NCI-H345 treated with DMSO at 0.1 percent for 48 hours (cell line): ENCODE results near the gene NT5E.
"Not testable (repeated sequence)": the region's sequence is repeated elsewhere in the genome, so short reads cannot be mapped to it uniquely, and the experiment has no call there.

ENCODE experiments used
- DNase-seq: peaks from one replicate; lab custom pipeline; 2025; ENCODE audit not compliant: unreplicated experiment; lab: John Stamatoyannopoulos, UW

Gene NT5E

DNA sequence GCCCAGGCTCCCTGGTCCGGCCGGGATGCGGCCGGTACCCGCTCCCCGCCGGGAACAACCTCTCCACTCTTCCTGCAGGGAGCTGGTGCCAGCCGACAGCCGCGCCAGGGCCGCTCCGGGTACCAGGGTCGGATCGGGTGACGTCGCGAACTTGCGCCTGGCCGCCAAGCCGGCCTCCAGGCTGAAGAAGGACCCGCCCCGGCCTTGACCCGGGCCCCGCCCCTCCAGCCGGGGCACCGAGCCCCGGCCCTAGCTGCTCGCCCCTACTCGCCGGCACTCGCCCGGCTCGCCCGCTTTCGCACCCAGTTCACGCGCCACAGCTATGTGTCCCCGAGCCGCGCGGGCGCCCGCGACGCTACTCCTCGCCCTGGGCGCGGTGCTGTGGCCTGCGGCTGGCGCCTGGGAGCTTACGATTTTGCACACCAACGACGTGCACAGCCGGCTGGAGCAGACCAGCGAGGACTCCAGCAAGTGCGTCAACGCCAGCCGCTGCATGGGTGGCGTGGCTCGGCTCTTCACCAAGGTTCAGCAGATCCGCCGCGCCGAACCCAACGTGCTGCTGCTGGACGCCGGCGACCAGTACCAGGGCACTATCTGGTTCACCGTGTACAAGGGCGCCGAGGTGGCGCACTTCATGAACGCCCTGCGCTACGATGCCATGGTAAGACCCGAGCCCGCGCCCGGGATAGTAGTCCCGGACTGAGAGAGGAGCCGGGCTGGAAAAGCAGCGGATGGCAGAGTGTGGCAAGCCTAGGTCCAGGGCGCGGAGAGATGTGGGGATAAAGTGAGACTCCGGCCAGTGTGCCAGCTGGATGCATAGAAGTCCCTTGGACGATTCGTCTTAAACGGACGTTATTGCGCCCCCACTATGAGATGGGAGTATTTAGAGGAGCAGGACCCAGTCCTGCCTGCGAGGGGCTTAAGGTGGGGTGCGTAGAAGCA lies at the start of gene NT5E:
NT5E (plus strand) TSS at position 266 of the 942 bp plus-strand sequence; CDS start at position 323, 57 bp downstream.
- DNase-seq = no peak

DNA sequence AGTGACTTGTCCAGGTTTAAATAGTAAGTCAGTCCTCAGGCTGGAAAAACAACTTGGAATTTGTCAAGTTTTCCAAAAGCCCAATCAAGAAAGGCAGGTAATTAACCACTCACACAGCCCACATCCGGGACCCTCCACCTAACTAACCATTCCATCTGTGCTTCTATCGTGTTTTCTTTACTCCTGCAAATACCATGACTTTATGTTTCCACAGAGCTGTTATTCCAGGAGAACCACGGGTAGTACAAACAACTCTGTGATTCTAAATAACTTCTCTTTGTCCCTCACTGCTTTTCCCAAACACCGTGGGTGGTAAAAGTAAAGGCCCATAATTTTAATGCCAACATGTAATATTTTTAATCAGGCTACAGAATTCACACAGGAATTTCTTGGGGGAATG lies 49.6 kb upstream of the NT5E start:
- DNase-seq = no peak

DNA sequence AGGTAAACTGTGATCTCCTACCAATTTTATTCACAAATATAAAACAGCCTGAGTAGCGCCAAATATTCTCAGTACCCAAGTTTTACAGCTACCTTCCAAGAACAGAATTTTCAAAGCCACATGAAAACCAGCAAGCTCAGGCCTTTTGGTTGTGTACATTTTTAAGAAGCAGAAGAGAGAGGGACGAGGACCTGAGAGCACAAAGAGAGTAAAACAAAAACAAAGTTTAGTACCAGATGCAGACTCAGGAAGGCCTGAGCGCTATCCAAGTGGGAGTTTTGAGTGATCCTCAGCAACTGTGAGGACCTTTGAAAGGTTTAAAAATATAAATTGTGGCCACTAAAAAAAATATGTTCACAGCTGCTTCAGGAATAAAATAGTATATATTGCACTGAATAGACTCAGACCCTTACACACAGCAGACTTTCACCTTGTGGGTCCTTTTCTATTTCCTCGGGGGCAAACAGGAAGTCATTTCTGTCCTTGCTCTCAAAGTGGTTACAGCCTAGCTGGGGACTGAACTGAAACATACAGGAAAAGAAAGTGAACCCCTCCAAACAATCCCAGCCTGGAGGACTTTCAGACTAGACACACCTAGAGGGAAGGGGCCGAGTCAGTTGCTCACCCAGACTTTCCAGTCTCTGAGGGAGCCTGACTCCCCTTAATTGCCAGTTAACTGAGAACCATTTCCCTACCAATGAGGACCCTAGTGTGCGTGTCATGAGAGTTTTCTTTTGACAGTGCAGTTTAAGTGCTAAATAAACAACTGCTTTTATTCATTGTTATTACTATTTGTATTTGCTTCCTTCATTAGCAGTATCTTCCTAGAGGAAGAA lies 48.5 kb upstream of the NT5E start:
- no peak for DNase-seq

DNA sequence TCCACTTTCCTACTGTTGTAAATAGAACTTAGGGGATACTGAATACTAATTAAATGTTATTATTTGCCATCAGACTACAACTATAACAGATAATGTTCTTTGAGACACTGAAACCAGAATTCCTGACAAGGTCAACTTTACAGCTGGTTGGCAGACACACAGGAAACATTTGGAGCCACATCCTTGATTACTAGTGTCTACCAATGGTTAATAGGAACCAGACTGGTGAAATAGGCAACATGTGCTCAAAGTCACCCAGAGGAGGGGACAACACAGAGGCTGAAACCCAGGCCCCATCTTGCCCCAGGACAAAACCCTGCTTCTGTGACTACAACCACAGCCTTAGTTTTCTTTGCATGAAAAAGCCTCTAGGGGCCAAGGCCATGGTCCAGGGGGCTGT lies 47.8 kb upstream of the NT5E start:
- DNase-seq = no peak

DNA sequence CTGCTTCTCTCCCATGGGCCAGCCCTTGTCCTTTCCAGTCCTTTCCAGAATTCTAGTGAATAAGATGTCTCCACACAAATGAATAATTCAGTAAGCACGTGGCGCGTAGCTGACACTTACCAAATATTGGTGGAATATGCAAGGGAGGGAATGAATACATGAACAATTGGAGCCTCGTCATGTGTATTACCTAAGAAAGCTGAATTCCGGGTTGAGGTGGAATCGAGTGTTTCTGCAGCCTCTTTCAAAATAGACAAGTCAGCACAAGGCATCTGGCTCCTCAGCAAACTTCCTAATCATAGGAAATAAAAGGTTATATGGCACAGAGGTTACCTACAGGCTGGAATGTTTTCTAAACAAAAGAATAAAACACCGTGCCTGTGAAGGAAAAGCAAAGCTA lies 47.0 kb upstream of the NT5E start:
- no peak for DNase-seq

DNA sequence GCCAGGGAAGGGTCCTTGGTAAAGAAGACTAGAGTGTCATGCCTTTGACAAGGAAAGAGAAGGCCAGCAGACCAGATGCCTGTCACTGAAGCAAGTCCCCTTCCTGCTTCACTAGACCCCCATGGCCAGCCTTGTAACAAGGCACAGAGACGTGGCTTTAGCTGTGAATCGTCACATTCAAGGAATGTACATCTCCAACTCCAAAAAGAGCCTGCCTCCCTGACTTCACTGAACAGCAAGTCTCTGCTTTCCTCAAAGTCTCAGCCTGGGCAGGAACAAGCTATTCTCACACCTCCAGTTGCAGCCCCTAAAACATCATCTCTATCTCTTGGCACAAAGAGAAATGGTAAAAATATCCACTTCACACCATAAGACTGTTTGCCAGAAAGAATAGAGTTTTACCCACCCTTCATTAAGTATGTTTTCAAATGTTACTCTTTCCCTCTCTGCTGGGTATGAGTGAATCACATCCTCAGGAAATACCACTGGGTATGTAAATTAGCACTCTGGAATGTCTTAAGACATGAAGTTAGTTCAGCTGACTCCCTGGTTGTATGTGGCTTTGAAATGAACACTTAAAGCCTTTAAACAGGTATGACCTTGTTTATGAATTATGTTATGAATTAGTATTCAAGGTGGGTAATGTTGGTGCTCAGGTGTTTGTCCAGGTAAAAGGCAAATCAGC lies 46.4 kb upstream of the NT5E start:
- DNase-seq = no peak

DNA sequence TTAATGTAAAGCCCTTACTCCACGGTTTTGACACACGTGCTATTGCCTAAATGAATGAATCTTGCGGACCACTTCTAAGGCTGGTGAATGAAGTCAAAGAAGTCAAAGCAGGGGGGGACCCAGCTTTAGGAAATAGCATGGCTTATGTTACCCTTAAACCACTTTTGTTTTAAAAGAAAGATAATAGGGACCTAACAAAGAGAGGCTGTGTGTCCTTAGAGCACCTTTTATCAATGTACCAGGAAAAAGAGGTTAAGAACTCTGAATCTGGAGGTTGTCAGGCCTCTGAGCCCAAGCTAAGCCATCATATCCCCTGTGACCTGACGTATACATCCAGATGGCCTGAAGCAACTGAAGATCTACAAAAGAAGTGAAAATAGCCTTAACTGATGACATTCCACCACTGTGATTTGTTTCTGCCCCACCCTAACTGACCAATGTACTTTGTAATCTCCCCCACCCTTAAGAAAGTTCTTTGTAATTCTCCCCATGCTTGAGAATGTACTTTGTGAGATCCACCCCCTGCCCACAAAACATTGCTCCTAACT lies 45.8 kb upstream of the NT5E start:
- not testable (repeated sequence) for DNase-seq

DNA sequence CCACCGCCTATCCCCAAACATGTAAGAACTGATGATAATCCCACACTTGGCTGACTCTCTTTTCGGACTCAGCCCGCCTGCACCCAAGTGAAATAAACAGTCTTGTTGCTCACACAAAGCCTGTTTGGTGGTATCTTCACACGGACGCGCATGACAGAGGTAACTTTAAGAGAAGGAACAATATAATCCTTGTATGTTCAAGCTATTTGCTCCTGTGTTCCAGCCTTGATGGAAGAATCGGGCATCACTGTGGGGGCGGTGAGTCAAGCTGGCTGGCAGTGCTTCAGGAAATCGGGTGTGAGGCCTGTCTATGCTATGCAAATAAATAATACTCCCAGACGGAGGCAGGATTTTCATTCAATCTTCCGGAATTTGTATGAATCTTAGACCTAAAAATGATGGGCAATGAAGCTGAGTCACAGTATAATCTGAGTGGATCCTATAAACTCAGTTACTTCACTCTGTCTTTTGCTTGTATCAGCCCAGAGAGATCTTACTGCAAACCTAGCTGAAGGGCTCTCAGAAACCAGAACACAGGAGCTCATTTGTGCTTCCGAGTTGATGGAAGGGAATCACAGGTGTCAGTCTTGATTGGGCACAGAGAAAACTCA lies 45.2 kb upstream of the NT5E start:
- no peak for DNase-seq

DNA sequence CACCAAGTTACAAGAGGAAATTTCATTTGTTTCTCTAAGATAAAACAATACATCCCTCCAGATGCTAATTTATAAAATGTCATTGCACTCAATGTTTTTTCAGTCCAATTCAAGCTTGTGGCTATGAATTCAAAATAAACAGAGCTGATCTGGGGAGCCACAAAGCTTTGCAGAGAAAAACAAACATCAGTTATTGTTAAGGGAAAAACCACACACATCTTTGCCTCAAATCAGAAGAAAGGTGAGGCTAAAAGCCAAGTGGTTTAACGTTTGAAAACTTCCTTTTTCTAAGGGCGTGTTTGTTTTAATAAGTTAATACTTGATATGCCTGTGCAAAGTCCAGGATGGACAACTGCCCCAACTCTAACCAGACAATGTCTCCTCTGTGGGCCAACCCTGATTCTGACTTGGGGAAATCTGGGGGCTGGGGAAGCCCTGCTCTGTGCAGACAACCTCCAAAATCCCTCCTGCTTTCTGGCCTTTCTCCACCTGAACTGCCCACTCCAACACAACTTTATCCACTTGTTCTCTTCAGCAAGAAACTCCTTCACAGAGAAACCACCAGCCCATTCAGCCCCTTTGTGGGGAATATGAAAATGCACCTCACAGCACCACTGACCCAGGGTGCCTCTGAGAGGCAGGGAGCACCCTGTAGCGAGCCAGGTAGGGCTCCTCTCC lies 44.6 kb upstream of the NT5E start:
- no peak for DNase-seq

DNA sequence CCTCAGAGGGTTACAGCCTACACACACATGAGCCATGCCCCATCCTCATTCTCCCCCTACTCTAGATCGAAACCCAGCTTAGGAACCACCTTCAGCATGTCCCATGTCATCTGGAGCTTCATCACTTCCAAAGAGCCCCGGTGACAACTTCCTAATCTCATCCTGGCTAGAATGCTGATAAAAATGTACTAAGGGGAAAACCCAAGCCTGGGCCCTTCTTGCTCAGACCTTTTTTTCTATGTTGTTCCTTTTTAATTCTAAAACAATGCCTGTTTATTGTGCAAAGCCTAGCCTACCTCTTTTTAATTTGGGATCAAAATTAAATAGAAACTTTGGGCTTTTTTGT lies 44.1 kb upstream of the NT5E start:
- no peak for DNase-seq

DNA sequence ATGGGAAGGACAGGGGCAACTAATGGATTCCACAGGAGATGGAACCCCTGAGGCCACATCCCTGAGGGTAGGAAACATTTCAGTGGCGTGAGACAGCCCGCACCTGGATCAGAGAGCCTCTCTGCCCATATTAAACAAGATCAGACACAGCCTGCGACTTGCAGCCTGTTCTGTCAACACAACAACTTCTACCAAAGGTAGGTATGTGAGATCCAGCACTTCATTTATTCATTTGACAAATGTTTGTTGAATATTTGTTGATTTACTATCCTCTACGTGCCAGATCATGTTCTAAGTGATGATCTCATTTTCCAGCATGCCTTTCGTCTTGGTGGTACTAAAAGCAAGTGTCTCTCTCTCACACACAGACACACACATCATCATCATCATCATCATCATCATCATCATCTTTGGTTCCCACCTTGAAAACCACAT lies 43.2 kb upstream of the NT5E start:
- no peak for DNase-seq

DNA sequence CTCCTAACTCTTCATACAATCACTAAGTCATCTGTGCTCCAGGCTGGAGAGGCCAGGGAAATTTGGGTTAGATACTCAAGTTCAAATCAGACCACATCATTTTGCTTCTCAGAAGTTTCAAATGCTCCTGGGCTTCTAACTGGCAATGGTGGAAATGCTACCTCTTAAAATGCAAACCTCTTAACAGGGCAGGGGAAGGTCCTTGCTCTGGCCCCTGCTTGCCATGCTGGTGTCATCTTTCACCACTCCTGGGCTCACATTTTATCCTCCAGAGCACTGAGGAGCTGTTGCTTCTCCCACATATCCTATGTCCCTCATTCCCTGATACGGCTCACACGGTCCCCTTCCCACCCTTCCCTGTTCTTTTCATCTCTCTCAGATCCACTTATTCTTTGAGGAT lies 41.8 kb upstream of the NT5E start:
- no peak for DNase-seq

DNA sequence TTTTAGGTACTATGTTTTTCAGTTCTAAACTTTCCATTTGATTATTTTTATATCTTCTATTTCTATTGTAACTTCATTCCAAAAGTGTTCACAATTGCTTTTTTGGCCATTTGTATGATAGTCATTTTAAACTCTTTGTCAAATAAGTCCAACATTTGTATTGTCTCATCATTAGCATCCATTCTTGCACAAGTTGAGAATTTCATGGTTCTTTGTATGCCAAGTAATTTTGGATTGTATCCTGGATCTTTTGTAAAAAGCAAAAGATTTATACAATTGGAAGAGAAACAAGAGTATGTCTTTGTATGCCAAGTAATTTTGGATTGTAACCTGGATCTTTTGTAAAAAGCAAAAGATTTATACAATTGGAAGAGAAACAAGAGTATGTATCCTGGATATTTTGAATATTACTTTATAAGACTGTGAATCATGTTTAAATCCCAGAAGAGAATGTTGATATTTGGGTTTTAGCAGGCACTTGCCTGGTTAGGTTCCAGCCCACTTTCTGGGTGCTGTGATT lies 36.9 kb upstream of the NT5E start:
- no peak for DNase-seq

DNA sequence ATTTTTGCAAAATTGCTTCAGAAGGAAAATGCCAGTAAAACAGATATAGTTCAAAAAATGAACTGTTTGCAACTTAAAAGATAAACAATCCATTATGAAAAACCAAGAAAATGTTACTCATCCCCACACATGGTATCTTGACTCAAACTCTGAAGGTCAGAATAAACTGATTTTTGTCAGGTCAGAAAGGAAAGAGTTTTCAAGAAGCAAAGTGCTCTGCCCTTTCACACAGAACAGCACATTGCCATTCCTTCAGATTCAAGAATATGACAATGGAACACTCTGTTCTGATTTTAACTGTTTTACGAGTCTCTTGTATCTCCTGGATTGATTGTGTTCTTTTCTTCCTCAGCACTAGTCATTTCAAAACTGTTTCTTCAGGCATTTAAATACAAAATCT lies 33.8 kb upstream of the NT5E start:
- no peak for DNase-seq

DNA sequence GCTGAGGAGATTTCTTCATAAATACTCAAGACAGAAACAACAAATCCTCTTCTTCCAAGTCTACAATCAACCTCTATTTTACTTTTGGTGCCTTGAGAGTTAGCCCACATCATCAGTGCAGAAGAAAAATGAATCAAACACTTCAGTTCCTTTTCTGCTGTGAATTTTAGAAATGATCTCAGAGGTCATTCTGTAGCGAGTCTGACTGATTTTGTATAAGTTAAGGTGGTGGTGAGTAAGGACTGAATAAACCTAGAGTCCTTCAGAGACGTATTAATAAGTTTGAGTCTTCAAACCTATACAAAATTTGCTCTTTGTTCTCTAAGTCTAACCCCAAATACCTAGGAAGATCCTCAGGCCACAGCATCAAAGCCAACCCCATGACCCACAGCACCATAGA lies 33.1 kb upstream of the NT5E start:
- DNase-seq = no peak

DNA sequence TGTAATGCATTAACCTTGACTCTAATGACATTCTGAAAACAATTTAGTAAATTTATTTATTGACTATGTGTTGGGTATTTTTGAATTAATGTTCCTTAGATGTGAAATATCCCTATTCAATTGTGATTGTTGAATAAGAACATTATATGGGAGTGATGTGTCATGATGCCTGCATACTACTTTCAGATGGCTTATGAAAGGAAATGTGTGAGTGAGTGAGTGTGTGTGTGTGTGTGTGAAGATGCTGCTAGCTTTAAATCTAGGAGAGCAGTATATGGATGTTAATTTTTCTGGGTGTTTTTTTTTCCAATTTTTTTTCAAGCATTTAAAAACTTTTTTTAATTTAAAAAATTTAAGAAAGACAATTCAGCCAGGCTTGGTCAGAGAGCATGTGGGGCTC lies 32.5 kb upstream of the NT5E start:
- DNase-seq = no peak

DNA sequence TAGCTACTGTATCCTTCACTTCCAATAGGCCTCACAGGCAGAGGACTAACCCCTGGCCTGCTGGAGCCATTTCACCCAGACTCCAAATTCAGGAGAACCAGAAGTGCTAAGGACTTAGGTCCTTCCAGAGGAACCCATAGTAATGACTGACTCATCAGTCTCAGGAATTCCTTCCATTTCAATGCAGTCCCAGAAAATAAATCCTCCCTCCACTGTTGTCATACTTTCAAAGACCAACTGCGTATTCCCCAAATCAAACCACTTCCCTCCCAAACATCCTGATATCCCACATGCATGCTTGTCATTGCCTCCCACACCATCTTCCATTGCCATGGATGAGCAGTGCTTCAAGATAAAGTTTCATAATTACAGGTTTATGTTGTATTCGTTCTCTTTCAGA lies 31.8 kb upstream of the NT5E start:
- DNase-seq = no peak

DNA sequence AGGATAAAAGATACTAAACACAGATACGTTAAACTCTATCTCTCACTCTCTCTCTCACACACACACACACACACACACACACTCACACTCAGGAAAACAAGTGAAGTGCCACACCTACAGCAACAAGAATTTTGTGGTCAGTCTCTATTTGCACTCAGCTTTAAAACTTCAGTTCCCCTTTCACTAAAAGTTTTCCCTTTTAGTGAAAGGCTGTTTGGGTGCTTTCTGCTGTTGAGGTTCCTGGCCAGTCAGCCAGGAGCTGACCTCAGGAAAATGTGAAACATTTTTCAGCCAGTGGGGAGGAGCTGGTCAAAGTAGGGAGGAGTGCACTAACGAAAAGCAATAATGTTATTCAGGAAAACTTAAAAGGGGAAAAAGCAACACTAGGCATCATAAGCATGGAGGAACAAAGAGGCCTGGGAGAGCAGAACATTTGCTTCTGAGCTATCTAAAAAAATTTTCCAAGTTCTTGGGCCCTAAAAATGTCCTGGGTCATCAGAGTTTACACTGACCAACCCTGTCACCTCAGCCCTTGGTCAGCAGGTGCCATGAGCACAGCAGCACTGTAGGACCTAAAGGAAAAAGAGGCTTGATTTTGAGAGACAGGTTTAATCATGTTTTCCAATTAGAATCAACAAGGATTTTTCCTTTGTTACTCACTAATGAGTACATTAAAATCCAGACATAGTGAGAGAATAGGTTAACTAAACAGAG lies 30.7 kb upstream of the NT5E start:
- no peak for DNase-seq

DNA sequence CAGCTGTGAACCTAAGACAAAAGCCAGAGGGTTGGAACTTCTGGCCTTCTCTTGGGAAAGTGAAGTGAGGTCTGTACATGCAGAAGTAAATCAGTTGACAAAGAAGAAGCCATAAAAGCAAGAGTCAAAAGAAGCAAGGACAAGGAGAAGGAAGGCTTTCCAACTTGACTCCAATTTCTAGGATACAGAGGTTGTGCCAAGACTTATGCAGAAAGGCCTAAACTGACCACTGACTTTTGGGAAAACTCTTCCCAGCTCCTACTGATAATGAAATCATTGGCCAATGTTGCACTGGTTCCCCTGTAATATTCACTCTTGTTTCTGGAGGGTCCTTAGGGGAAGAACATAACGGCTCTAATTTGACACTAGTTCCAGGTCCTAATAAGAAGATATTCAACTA lies 29.3 kb upstream of the NT5E start:
- no peak for DNase-seq
